Measurements from ENCODE around the gene DLGAP1.

DNA sequence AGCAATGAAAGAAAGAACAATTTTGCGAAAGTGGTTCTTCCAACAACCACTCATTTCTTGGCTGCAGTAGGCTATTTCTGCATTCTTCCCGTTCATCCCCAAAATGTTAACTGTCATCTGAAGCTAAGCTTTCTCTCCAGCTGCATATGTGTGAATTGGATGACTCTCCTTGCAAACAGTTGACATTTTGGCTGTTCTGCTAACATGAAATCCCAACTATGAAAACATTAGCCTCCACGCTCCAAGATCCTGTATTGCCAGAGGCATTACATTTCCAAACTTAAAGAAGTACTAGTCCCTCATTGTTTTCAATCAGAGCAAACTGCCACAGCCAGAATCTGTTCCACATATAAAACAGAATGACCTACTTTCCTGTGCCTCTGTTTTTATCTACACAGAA lies 916.7 kb downstream of the DLGAP1 start:
- no peak for TF ChIP-seq FOXA1 (IDR thresholded peaks at IDR 0.05)
- TF ChIP-seq CTBP1 (IDR thresholded peaks at IDR 0.05; ENCODE audit: borderline replicate concordance): no peak
- no peak for TF ChIP-seq SP1 (IDR thresholded peaks at IDR 0.05)
- no peak for TF ChIP-seq FOXK2 (IDR thresholded peaks at IDR 0.05)
- no peak for TF ChIP-seq HDGF (IDR thresholded peaks at IDR 0.05; ENCODE audit: borderline replicate concordance)
- TF ChIP-seq BHLHE40 (IDR thresholded peaks at IDR 0.05; ENCODE audit: borderline replicate concordance): no peak
- TF ChIP-seq TARDBP (IDR thresholded peaks at IDR 0.05): no peak
